Prostate gland (tissue), 2 donors: ENCODE results near the gene FOXP1.

Experiments used
- CTCF ChIP-seq, 4 experiments: fragments of 200-600 bp in 2 of 4; fragments of 450-650 bp in 2 of 4; sonication (generic) in 2 of 4; IDR thresholded peaks; 1 replicate in 3 of 4; 2 replicates in 1 of 4; pipeline ENCODE4 v1.5.1; 2016 to 2019; ENCODE audit warnings: antibody characterized with exemption in 4 of 4, mild to moderate bottlenecking in 2 of 4, moderate library complexity in 2 of 4
- POLR2A ChIP-seq: fragments of 450-650 bp; IDR thresholded peaks from one replicate; pipeline ENCODE4 v1.6.1; 2016; ENCODE audit warnings: antibody characterized with exemption, mild to moderate bottlenecking
- POLR2AphosphoS5 ChIP-seq: sonication (generic); formaldehyde crosslinking; IDR thresholded peaks from one replicate; pipeline ENCODE4 v1.6.1; 2017; ENCODE audit warnings: antibody characterized with exemption

- TF ChIP-seq CTCF (IDR thresholded peaks at IDR 0.05): no peak
- TF ChIP-seq POLR2AphosphoS5: no peak
- TF ChIP-seq POLR2A: no peak
Measured at GRCh38 chr3:71401695-71402231, 181.8 kb downstream of the FOXP1 start.
